ENCODE data around the gene BTF3. TPM values are rescaled to one million over a fixed set of nuclear protein-coding genes. Genes with fewer than 3 reads are reported as not detected.
"Not testable (repeated sequence)": the region's sequence is repeated elsewhere in the genome, so short reads cannot be mapped to it uniquely, and the experiment has no call there.

Gene BTF3
- total and polyA plus RNA-seq, 2 of the 8 experiments (the other 6 are each of a cell fraction or from before 2014, with no cell fraction given), result 396 to 754 TPM

DNA sequence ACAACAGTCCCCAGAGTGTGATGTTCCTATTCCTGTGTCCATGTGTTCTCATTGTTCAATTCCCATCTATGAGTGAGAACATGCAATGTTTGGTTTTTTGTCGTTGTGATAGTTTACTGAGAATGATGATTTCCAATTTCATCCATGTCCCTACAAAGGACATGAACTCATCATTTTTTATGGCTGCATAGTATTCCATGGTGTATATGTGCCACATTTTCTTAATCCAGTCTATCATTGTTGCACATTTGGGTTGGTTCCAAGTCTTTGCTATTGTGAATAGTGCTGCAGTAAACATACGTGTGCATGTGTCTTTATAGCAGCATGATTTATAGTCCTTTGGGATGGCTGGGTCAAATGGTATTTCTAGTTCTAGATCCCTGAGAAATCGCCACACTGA is 29.6 kb upstream of the BTF3 start:
- WGBS, 2 experiments (ENCODE audit: extremely low coverage in 1 of 2, insufficient coverage in 1 of 2, insufficient read length in 1 of 2, insufficient replicate concordance in 2 of 2, low coverage in 1 of 2, low lambda C conversion rate in 2 of 2, missing lambda C conversion rate in 1 of 2), result 89% methylated on average over 3 of the region's 3 CpGs; no CpG with 5 or more reads in 1 of the 2 experiments
- H3K9ac ChIP-seq (replicated peaks in 1 of 4; ENCODE audit: extremely low read depth in 1 of 4, low read depth in 3 of 4, low read length in 3 of 4), result not testable (repeated sequence)

More for the DNA sequence above, 29.6 kb upstream of the BTF3 start:
- H2BK15ac ChIP-seq (ENCODE audit: low read length); H3K4ac ChIP-seq (replicated peaks; ENCODE audit: insufficient read length, low read depth, low read length); H2AFZ ChIP-seq (ENCODE audit: low read length); H2BK120ac ChIP-seq (replicated peaks; ENCODE audit: low read depth, low read length); FAIRE-seq; H2BK5ac ChIP-seq (ENCODE audit: low read depth, low read length); H3K18ac ChIP-seq (ENCODE audit: extremely low read depth, low read length); DNase-seq (ENCODE audit: low read depth in 1 of 2, low spot score in 2 of 2); H4K5ac ChIP-seq (ENCODE audit: insufficient read length, low read depth, low read length); H3K79me1 ChIP-seq (ENCODE audit: low read depth, low read length); H3K56ac ChIP-seq (replicated peaks; ENCODE audit: insufficient read length, low read depth, low read length); H3K27me3 ChIP-seq (replicated peaks in 1 of 4; ENCODE audit: control insufficient read depth in 3 of 4, extremely low read depth in 1 of 4, insufficient read depth in 3 of 4, low read length in 3 of 4); H3K79me2 ChIP-seq (ENCODE audit: control insufficient read depth in 1 of 2, insufficient read depth in 2 of 2, low read length in 2 of 2); H2BK12ac ChIP-seq (ENCODE audit: low read depth, low read length); H3K4me3 ChIP-seq (ENCODE audit: extremely low read depth in 1 of 4, insufficient read depth in 2 of 4, low read depth in 3 of 4, low read length in 4 of 4); H3K23me2 ChIP-seq (ENCODE audit: low read depth, low read length); H4K8ac ChIP-seq (ENCODE audit: extremely low read depth, insufficient read depth, low read length); H3K9me3 ChIP-seq (ENCODE audit: insufficient read depth in 2 of 2, low read depth in 1 of 2, low read length in 1 of 2); H2AK5ac ChIP-seq (ENCODE audit: low read depth, low read length); H4K20me1 ChIP-seq (replicated peaks in 1 of 2; ENCODE audit: control insufficient read depth in 1 of 2, insufficient read depth in 2 of 2, low read length in 2 of 2); H3K4me2 ChIP-seq (ENCODE audit: insufficient read depth in 1 of 2, low read depth in 2 of 2, low read length in 2 of 2); H2BK20ac ChIP-seq (ENCODE audit: low read length); H3K4me1 ChIP-seq (replicated peaks in 1 of 4; ENCODE audit: control insufficient read depth in 3 of 4, insufficient read depth in 4 of 4, low read length in 3 of 4); H3K14ac ChIP-seq (ENCODE audit: insufficient read length); H3K36me3 ChIP-seq (ENCODE audit: control insufficient read depth in 2 of 4, insufficient read depth in 4 of 4, low read length in 3 of 4); CTCF ChIA-PET (ENCODE audit: partially characterized antibody); H3K27ac ChIP-seq (ENCODE audit: low read depth, low read length); H3K23ac ChIP-seq (ENCODE audit: insufficient read length); H4K91ac ChIP-seq (replicated peaks; ENCODE audit: insufficient read length, low read length); POLR2A ChIA-PET (ENCODE audit: partially characterized antibody): not testable (repeated sequence)
